ENCODE data around the gene TOB1. TPM values are rescaled to one million over a fixed set of nuclear protein-coding genes. Genes with fewer than 3 reads are reported as not detected.

The TOB1 gene
- total RNA-seq, 1 donor from 2014 or later, result 26.2 TPM

GRCh38 chr17:50833510-50834428, 32.4 kb downstream of the TOB1 start:
- Mint-ChIP-seq H3K36me3 (ENCODE audit: low read depth) (no peaks in the 10 kb centered on the region), H3K4me3 (no peak overlapping the region), H3K27me3 (ENCODE audit: low read depth) (no peaks in the 10 kb centered on the region), H3K9me3 (no peaks in the 10 kb centered on the region), H3K27ac (ENCODE audit: unreplicated experiment) (no peak overlapping the region), H3K4me1 (peaks cover 55% of the 10 kb centered on the region)
- no peak for DNase-seq (ENCODE audit: low read depth, low spot score)
- TF ChIP-seq CTCF (conservative IDR thresholded peaks at IDR 0.05), result no peak

- no peak for TF ChIP-seq CTCF (conservative IDR thresholded peaks at IDR 0.05)
- Mint-ChIP-seq H3K36me3 (ENCODE audit: low read depth) (no peaks in the 10 kb centered on the region), H3K4me3 (no peak overlapping the region), H3K9me3 (no peaks in the 10 kb centered on the region), H3K4me1 (peaks cover 58% of the 10 kb centered on the region), H3K27ac (ENCODE audit: unreplicated experiment) (no peak overlapping the region), H3K27me3 (ENCODE audit: low read depth) (no peaks in the 10 kb centered on the region)
- DNase-seq (ENCODE audit: low read depth, low spot score), result no peak
Observed at GRCh38 chr17:50832864-50833381, 33.2 kb downstream of the TOB1 start.

- no peak for DNase-seq (ENCODE audit: low read depth, low spot score)
- Mint-ChIP-seq H3K4me1 (peaks cover 58% of the 10 kb centered on the region), H3K9me3 (no peaks in the 10 kb centered on the region), H3K27me3 (ENCODE audit: low read depth) (no peaks in the 10 kb centered on the region), H3K36me3 (ENCODE audit: low read depth) (no peaks in the 10 kb centered on the region), H3K4me3 (no peak overlapping the region), H3K27ac (ENCODE audit: unreplicated experiment) (no peak overlapping the region)
- TF ChIP-seq CTCF (conservative IDR thresholded peaks at IDR 0.05), result no peak
Observed at GRCh38 chr17:50832267-50832863, 33.8 kb downstream of the TOB1 start.

- TF ChIP-seq CTCF (conservative IDR thresholded peaks at IDR 0.05), result no peak
- H3K27ac Mint-ChIP-seq (ENCODE audit: unreplicated experiment), result no peak overlapping the region
- no peaks in the 10 kb centered on the region for H3K27me3 Mint-ChIP-seq (ENCODE audit: low read depth)
- H3K4me3 Mint-ChIP-seq, result no peak overlapping the region
- no peaks in the 10 kb centered on the region for H3K36me3 Mint-ChIP-seq (ENCODE audit: low read depth)
- no peak for DNase-seq (ENCODE audit: low read depth, low spot score)
- H3K9me3 Mint-ChIP-seq, result no peaks in the 10 kb centered on the region
- H3K4me1 Mint-ChIP-seq, result peaks cover 58% of the 10 kb centered on the region
Observed at GRCh38 chr17:50831471-50831928, 34.7 kb downstream of the TOB1 start.

GRCh38 chr17:50830994-50831393, 35.2 kb downstream of the TOB1 start:
- H3K4me3 Mint-ChIP-seq, result no peak overlapping the region
- TF ChIP-seq CTCF (conservative IDR thresholded peaks at IDR 0.05), result no peak
- no peak overlapping the region for H3K27ac Mint-ChIP-seq (ENCODE audit: unreplicated experiment)

More at GRCh38 chr17:50830994-50831393, 35.2 kb downstream of the TOB1 start:
- no peaks in the 10 kb centered on the region for H3K9me3 Mint-ChIP-seq
- DNase-seq (ENCODE audit: low read depth, low spot score), result no peak
- H3K4me1 Mint-ChIP-seq, result peaks cover 58% of the 10 kb centered on the region
- H3K36me3 Mint-ChIP-seq (ENCODE audit: low read depth), result no peaks in the 10 kb centered on the region
- H3K27me3 Mint-ChIP-seq (ENCODE audit: low read depth), result no peaks in the 10 kb centered on the region
